Endothelial cell of umbilical vein (primary cell): ENCODE results near the gene SYNM. TPM values are rescaled to one million over a fixed set of nuclear protein-coding genes. Genes with fewer than 3 reads are reported as not detected.

ENCODE experiments used
- BruUV-seq: library from RNA; stranded (reverse); fragments of 400-500 nt; replicated peaks from 2 replicates; lab custom pipeline; 2021; lab: Mats Ljungman, UMichigan
- CTCF ChIA-PET: fragments of 300-600, 350-600 bp; sonication (Branson Sonifier 250); formaldehyde crosslinking; loops from one replicate; lab custom pipeline; 2021; ENCODE audit warnings: antibody characterized with exemption, inconsistent platforms; lab: Charles Lee
- POLR2A ChIA-PET: fragments of 300-600, 350-600 bp; sonication (Branson Sonifier 250); formaldehyde crosslinking; loops from one replicate; lab custom pipeline; 2021; ENCODE audit warnings: antibody characterized with exemption, inconsistent platforms; lab: Charles Lee
- DNase-seq: peaks from one replicate; pipeline ENCODE4 v3.0.0-alpha.2; 2011; ENCODE audit warnings: low read depth, low spot score
- FAIRE-seq: peaks from 2 replicates; lab custom pipeline; 2011; peaks lifted over from hg19 to GRCh38; lab: Jason Lieb, UNC
- H2AFZ ChIP-seq: 2 replicates; pipeline ENCODE4 v1.6.0; 2012; ENCODE audit warnings: low read depth, low read length, control low read depth, inconsistent platforms
- H3K27ac ChIP-seq: 2 replicates; pipeline ENCODE4 v1.5.1; 2011; ENCODE audit warnings: low read depth, mild to moderate bottlenecking, control low read depth, low read length, moderate library complexity; ENCODE audit not compliant: insufficient read depth
- H3K27me3 ChIP-seq, 2 experiments: 2 replicates each; pipeline versions ENCODE4 v1.6.0 to v1.6.1; 2011; ENCODE audit warnings: low read length in 2 of 2, mixed read lengths in 1 of 2; ENCODE audit not compliant: control insufficient read depth in 2 of 2, insufficient read depth in 2 of 2
- H3K36me3 ChIP-seq, 2 experiments: 2 replicates in 1 of 2; 3 replicates in 1 of 2; pipeline ENCODE4 v1.5.1; 2011; ENCODE audit warnings: low read length in 2 of 2, mild to moderate bottlenecking in 1 of 2, moderate library complexity in 1 of 2; ENCODE audit not compliant: control insufficient read depth in 2 of 2, insufficient read depth in 2 of 2; ENCODE audit errors: extremely low read depth in 1 of 2
- H3K4me1 ChIP-seq: 3 replicates; pipeline ENCODE4 v1.5.1; 2011; ENCODE audit warnings: mild to moderate bottlenecking, low read length; ENCODE audit not compliant: control insufficient read depth, insufficient read depth; ENCODE audit errors: extremely low read depth
- H3K4me2 ChIP-seq: 2 replicates; pipeline ENCODE4 v1.6.1; 2011; ENCODE audit warnings: low read length, control low read depth, mixed read lengths; ENCODE audit not compliant: insufficient read depth
- H3K4me3 ChIP-seq, 3 experiments: fragments of 200-600 bp in 1 of 3; sonication (generic), shearing (Covaris generic) in 1 of 3; replicated peaks in 1 of 3; 2 replicates each; pipeline ENCODE4 v1.5.1; 2011 to 2016; ENCODE audit warnings: control low read depth in 3 of 3, low read length in 3 of 3, mild to moderate bottlenecking in 2 of 3, inconsistent platforms in 1 of 3, low read depth in 1 of 3, moderate library complexity in 1 of 3; ENCODE audit not compliant: insufficient read depth in 1 of 3
- H3K79me2 ChIP-seq: 2 replicates; pipeline ENCODE4 v1.6.0; 2012; ENCODE audit warnings: low read length, inconsistent platforms; ENCODE audit not compliant: control insufficient read depth, insufficient read depth
- H3K9ac ChIP-seq: replicated peaks from 2 replicates; pipeline ENCODE3; 2011; ENCODE audit warnings: low read length, control low read depth; ENCODE audit not compliant: insufficient read depth; ENCODE audit errors: extremely low read depth
- H3K9me1 ChIP-seq: replicated peaks from 3 replicates; pipeline ENCODE4 v1.6.0; 2011; ENCODE audit warnings: mild to moderate bottlenecking, low read length; ENCODE audit not compliant: control insufficient read depth, insufficient read depth; ENCODE audit errors: extremely low read depth
- H3K9me3 ChIP-seq: replicated peaks from 2 replicates; pipeline ENCODE4 v1.5.1; 2012; ENCODE audit warnings: low read length, inconsistent platforms; ENCODE audit not compliant: control insufficient read depth, insufficient read depth
- H4K20me1 ChIP-seq: replicated peaks from 2 replicates; pipeline ENCODE3; 2011; ENCODE audit warnings: mild to moderate bottlenecking, low read length; ENCODE audit not compliant: control insufficient read depth, insufficient read depth; ENCODE audit errors: extremely low read depth
- EZH2 ChIP-seq: IDR thresholded peaks from 2 replicates; pipeline ENCODE4 v1.6.1; 2012; ENCODE audit warnings: borderline replicate concordance, low read depth, mild to moderate bottlenecking, moderate library complexity, low read length, inconsistent platforms; ENCODE audit not compliant: severe bottlenecking
- GATA2 ChIP-seq: IDR thresholded peaks from 2 replicates; pipeline ENCODE4 v1.7.0; 2011; ENCODE audit warnings: low read depth, mild to moderate bottlenecking, moderate library complexity, mixed read lengths, low read length; ENCODE audit not compliant: insufficient read length, insufficient read depth
- JUN ChIP-seq: IDR thresholded peaks from 2 replicates; pipeline ENCODE4 v1.6.1; 2011; ENCODE audit warnings: borderline replicate concordance, low read depth; ENCODE audit not compliant: insufficient read length, insufficient read depth
- MYC ChIP-seq: IDR thresholded peaks from one replicate; pipeline ENCODE4 v1.6.1; 2011; ENCODE audit warnings: mild to moderate bottlenecking, low read depth, low read length
- dilution Hi-C: fragments of 300-500 bp; cut with MboI; formaldehyde crosslinking; loops from one replicate; pipeline ENCODE4 v1.15.0; 2019; ENCODE audit warnings: low sequenced_read_pairs; ENCODE audit not compliant: extremely low pct_ligation_motif_present
- intact Hi-C: fragments of 100-400 bp; cut with micrococcal nuclease; formaldehyde crosslinking; loops from one replicate; pipeline ENCODE4 v1.10.0; 2022
- polyA plus RNA-seq, 4 experiments: library from polyadenylated mRNA; depleted of rRNA in 3 of 4; stranded (reverse) in 3 of 4; unstranded in 1 of 4; fragments of >200 nt; gene quantifications; 2 replicates each; pipeline versions ENCODE4 v1.2.1 to v1.2.3, GENCODE V29; 2011 to 2012; ENCODE audit warnings: missing spikeins in 1 of 4
- total RNA-seq: library from RNA; stranded (reverse); gene quantifications from 2 replicates; pipeline ENCODE4 v1.2.3, GENCODE V29; 2021
- TF ChIP-seq, protein P1 (sequence below): IDR thresholded peaks from 2 replicates; pipeline ENCODE4 v1.6.1; 2011; ENCODE audit not compliant: insufficient read depth, insufficient read length
- TF ChIP-seq, protein P2 (sequence below), 2 donors: IDR thresholded peaks; 1 replicate in 1 of 2; 2 replicates in 1 of 2; pipeline ENCODE4 v1.5.1; 2011; ENCODE audit warnings: low read length in 2 of 2, mild to moderate bottlenecking in 2 of 2, moderate library complexity in 2 of 2, control low read depth in 1 of 2, inconsistent platforms in 1 of 2, low read depth in 1 of 2; ENCODE audit not compliant: insufficient read depth in 1 of 2; ENCODE audit errors: extremely low read depth in 1 of 2

Gene SYNM
- total and polyA plus RNA-seq, 2 donors (not counting 3 experiments of a cell fraction or from before 2014, with no cell fraction given): 3.7 to 10.2 TPM

DNA sequence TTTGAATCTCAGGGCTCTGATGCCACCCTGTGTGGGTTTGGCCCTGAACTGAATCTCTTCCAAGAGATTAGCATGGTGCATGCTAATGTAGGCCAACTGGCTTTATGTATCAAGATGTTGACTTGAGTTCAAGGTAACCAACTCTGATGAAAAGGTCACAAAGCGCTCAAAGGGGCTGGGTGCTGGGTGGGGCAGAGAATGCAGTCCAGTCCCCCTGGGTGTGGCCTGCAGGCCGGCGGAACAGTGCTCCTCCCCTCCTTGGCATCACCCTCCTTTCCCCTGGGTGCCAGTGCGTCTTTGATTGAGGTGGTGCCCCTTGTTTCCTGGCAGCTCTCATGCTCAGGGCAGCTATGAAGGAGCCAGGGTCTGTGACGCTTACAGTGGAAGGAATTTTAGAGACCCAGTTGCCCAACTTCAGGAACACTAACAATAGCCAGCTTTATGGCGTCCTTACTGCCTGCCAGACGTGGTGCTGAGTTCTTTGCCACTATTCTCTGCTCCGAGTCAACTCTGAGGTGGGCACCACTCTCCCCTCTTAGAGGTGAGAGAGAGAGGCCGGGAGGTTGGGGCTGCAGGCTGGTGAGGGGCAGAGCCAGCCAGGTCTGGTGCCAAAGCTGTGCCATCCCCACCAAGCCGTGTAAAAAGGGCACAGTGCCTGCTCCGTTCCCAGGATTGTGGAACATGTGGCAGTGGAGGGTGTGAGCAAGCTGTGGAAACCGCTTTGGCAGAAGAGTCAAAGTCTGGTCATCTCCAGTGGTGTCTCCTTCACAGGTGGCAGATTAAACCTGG is 9.8 kb downstream of the SYNM start:
- TF ChIP-seq EZH2: no peak
- TF ChIP-seq MYC: no peak
- TF ChIP-seq JUN: no peak
- TF ChIP-seq, protein P1, sequence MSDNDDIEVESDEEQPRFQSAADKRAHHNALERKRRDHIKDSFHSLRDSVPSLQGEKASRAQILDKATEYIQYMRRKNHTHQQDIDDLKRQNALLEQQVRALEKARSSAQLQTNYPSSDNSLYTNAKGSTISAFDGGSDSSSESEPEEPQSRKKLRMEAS: no peak
- no peak for TF ChIP-seq GATA2
- TF ChIP-seq, protein P2, sequence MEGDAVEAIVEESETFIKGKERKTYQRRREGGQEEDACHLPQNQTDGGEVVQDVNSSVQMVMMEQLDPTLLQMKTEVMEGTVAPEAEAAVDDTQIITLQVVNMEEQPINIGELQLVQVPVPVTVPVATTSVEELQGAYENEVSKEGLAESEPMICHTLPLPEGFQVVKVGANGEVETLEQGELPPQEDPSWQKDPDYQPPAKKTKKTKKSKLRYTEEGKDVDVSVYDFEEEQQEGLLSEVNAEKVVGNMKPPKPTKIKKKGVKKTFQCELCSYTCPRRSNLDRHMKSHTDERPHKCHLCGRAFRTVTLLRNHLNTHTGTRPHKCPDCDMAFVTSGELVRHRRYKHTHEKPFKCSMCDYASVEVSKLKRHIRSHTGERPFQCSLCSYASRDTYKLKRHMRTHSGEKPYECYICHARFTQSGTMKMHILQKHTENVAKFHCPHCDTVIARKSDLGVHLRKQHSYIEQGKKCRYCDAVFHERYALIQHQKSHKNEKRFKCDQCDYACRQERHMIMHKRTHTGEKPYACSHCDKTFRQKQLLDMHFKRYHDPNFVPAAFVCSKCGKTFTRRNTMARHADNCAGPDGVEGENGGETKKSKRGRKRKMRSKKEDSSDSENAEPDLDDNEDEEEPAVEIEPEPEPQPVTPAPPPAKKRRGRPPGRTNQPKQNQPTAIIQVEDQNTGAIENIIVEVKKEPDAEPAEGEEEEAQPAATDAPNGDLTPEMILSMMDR (IDR thresholded peaks at IDR 0.05; ENCODE audit: extremely low read depth in 1 of 2, insufficient read depth in 1 of 2, low read depth in 1 of 2, low read length in 2 of 2): no peak
- Histone ChIP-seq H3K36me3 (peaks cover 0 to 2% of the 10 kb centered on the region in 2 experiments), H3K4me3 (no peak overlapping the region), H2AFZ (no peak overlapping the region), H3K79me2 (no peaks in the 10 kb centered on the region), H3K4me2 (no peak overlapping the region), H4K20me1 (no peaks in the 10 kb centered on the region), H3K27ac (no peak overlapping the region), H3K9me3 (no peaks in the 10 kb centered on the region), H3K9me1 (no peaks in the 10 kb centered on the region), H3K4me1 (no peaks in the 10 kb centered on the region), H3K27me3 (no peaks in the 10 kb centered on the region), H3K9ac (no peak overlapping the region)
- no TSS peak for BruUV-seq
- ChIA-PET POLR2A (no interaction called here), CTCF (interaction anchor here (0.8 to 1.9 kb wide), 2 partner anchors 9 to 14 kb away, joined by 3 to 8 read pairs; partner anchors contain the start of gene SYNM)
- dilution Hi-C loops: no loop called here
- intact Hi-C loops: no loop called here
- DNase-seq (no peak), FAIRE-seq (no peak)
